GM12878 (cell line): ENCODE data around the gene CCL4. TPM values are rescaled to one million over a fixed set of nuclear protein-coding genes. Genes with fewer than 3 reads are reported as not detected.
A peak's percentile ranks its signal among the peaks of the same experiment; 100 is the strongest.

Source experiments
- ATF7 ChIP-seq: fragments of 450-650 bp; IDR thresholded peaks from 2 replicates; pipeline ENCODE4 v1.6.1; 2016; ENCODE audit warnings: low read depth, mild to moderate bottlenecking
- BCL11A ChIP-seq: IDR thresholded peaks from 2 replicates; pipeline ENCODE4 v1.6.1; 2011; ENCODE audit warnings: low read depth, low read length
- CBFB ChIP-seq: IDR thresholded peaks from 2 replicates; pipeline ENCODE4 v1.6.1; 2016; ENCODE audit warnings: antibody characterized with exemption, low read depth
- CREM ChIP-seq: IDR thresholded peaks from 2 replicates; pipeline ENCODE4 v1.6.1; 2014; ENCODE audit warnings: antibody characterized with exemption, low read depth
- DPF2 ChIP-seq: fragments of 450-650 bp; IDR thresholded peaks from 2 replicates; pipeline ENCODE4 v1.6.1; 2017; ENCODE audit warnings: mild to moderate bottlenecking
- ETV6 ChIP-seq, 2 experiments: fragments of 450-650 bp in 1 of 2; IDR thresholded peaks in 1 of 2; conservative IDR thresholded peaks in 1 of 2; 2 replicates each; pipeline ENCODE4 v1.6.1; 2014; ENCODE audit warnings: antibody characterized with exemption in 1 of 2, borderline replicate concordance in 1 of 2, low read depth in 1 of 2, mild to moderate bottlenecking in 1 of 2, moderate library complexity in 1 of 2
- GATAD2B ChIP-seq: fragments of 450-650 bp; conservative IDR thresholded peaks from 2 replicates; pipeline ENCODE4 v1.6.1; 2017; ENCODE audit warnings: low read depth, mild to moderate bottlenecking, moderate library complexity
- MEF2A ChIP-seq: IDR thresholded peaks from 2 replicates; pipeline ENCODE4 v1.6.1; 2011; ENCODE audit warnings: low read depth, mild to moderate bottlenecking, low read length, moderate library complexity; ENCODE audit not compliant: insufficient read depth
- MLLT1 ChIP-seq: fragments of 450-650 bp; IDR thresholded peaks from 2 replicates; pipeline ENCODE4 v1.6.1; 2016; ENCODE audit warnings: mild to moderate bottlenecking
- PAX5 ChIP-seq: IDR thresholded peaks from 2 replicates; pipeline ENCODE4 v1.6.1; 2011; ENCODE audit warnings: low read depth, low read length, borderline replicate concordance
- PKNOX1 ChIP-seq: fragments of 450-650 bp; IDR thresholded peaks from 2 replicates; pipeline ENCODE4 v1.6.1; 2016; ENCODE audit warnings: mild to moderate bottlenecking
- POU2F2 ChIP-seq: IDR thresholded peaks from 3 replicates; pipeline ENCODE4 v1.6.1; 2011; ENCODE audit warnings: low read depth, mild to moderate bottlenecking, low read length, borderline replicate concordance
- RB1 ChIP-seq: fragments of 450-650 bp; formaldehyde crosslinking; IDR thresholded peaks from 2 replicates; pipeline ENCODE4 v1.6.1; 2017; ENCODE audit warnings: mild to moderate bottlenecking, borderline replicate concordance
- RELA ChIP-seq: fragments of 450-650 bp; IDR thresholded peaks from 2 replicates; pipeline ENCODE4 v1.8.0; 2014; ENCODE audit warnings: borderline replicate concordance; ENCODE audit not compliant: partially characterized antibody
- RUNX3 ChIP-seq: IDR thresholded peaks from 2 replicates; pipeline ENCODE4 v1.6.1; 2012; ENCODE audit warnings: low read length, inconsistent platforms
- SMARCA5 ChIP-seq: fragments of 450-650 bp; IDR thresholded peaks from 2 replicates; pipeline ENCODE4 v1.6.1; 2017; ENCODE audit warnings: mild to moderate bottlenecking
- SP1 ChIP-seq: IDR thresholded peaks from one replicate; pipeline ENCODE4 v1.6.1; 2011; ENCODE audit warnings: low read depth, low read length
- SRF ChIP-seq, 2 experiments: IDR thresholded peaks; 2 replicates each; pipeline ENCODE4 v1.6.1; 2011; ENCODE audit warnings: low read depth in 2 of 2, low read length in 2 of 2, mild to moderate bottlenecking in 1 of 2, moderate library complexity in 1 of 2
- ZBTB11 ChIP-seq: fragments of 450-650 bp; formaldehyde crosslinking; IDR thresholded peaks from 2 replicates; pipeline ENCODE4 v1.5.0; 2022; ENCODE audit warnings: mild to moderate bottlenecking, missing genetic modification characterization
- ZBTB40 ChIP-seq: fragments of 450-650 bp; IDR thresholded peaks from 2 replicates; pipeline ENCODE4 v1.6.1; 2016; ENCODE audit warnings: mild to moderate bottlenecking, moderate library complexity, borderline replicate concordance
- polyA plus RNA-seq, 11 experiments: library from polyadenylated mRNA; depleted of rRNA in 4 of 11; unstranded in 6 of 11; stranded (reverse) in 5 of 11; fragments of >200 nt; fragmentation: Nextera tagmentation in 4 of 11; fragmentation: Illumina TruSeq in 1 of 11; extraction: Ambion mirVana in 4 of 11; extraction: Trizol in 1 of 11; gene quantifications; 1 replicate in 1 of 11; 2 replicates in 10 of 11; pipeline versions ENCODE4 v1.2.1 to v1.2.3, GENCODE V29; 2011 to 2016; ENCODE audit warnings: inconsistent platforms in 2 of 11, missing spikeins in 2 of 11, low read depth in 1 of 11
- total RNA-seq, 4 experiments: library from RNA; depleted of rRNA in 3 of 4; stranded (reverse); fragments of >200 nt in 3 of 4; fragmentation: Illumina TruSeq in 1 of 4; extraction: Trizol in 1 of 4; gene quantifications; 2 replicates each; pipeline versions ENCODE4 v1.2.1 to v1.2.3, GENCODE V29; 2013 to 2021

Gene CCL4
- total and polyA plus RNA-seq, 10 of the 15 experiments (the other 5 are each of a cell fraction or from before 2014, with no cell fraction given), result 18.7 to 741 (median 79.4) TPM

GRCh38 chr17:36082482-36083120 is 21.0 kb upstream of the CCL4 start (continued):
- TF ChIP-seq CREM (peak; percentile 64), RB1 (0 out of 2 replicates have a peak, but pooled peaks have one; percentile 30), CBFB (peak; percentile 79), BCL11A (0 out of 2 replicates have a peak, but pooled peaks have one; percentile 41), POU2F2 (peak; percentile 55; the same call in 1 of the 3 replicates), RUNX3 (peak; percentile 83), SMARCA5 (peak; percentile 76; the same call in 1 of the 2 replicates), PKNOX1 (peak; percentile 42; the same call in 1 of the 2 replicates), SP1 (peak; percentile 43), PAX5 (peak; percentile 24; the same call in 1 of the 2 replicates), SRF (IDR thresholded peaks at IDR 0.05; ENCODE audit: low read depth in 2 of 2, low read length in 2 of 2) (0 out of 4 replicates have a peak, but pooled peaks of 1 of the 2 experiments have one; percentile 51), ATF7 (0 out of 2 replicates have a peak, but pooled peaks have one; percentile 60), MEF2A (0 out of 2 replicates have a peak, but pooled peaks have one; percentile 11), RELA (peak; percentile 22), ETV6 (conservative IDR thresholded peaks at IDR 0.05 in 1 of 2, IDR thresholded peaks at IDR 0.05 in 1 of 2; ENCODE audit: borderline replicate concordance in 1 of 2, low read depth in 1 of 2) (peak in 1 of 2 experiments; percentile 43; a peak in 1 of 4 replicates), DPF2 (peak; percentile 80), GATAD2B (peak; percentile 24; the same call in 1 of the 2 replicates), ZBTB40 (peak; percentile 82; the same call in 1 of the 2 replicates), MLLT1 (peak; percentile 66), ZBTB11 (CRISPR knock-in tag) (peak; percentile 84)
